HG03060 (cell line): Measurements from ENCODE around the gene TXNDC17.
"Not testable (repeated sequence)": the region's sequence is repeated elsewhere in the genome, so short reads cannot be mapped to it uniquely, and the experiment has no call there.

Experiments
- ATAC-seq: cut with Tn5 transposase; IDR thresholded peaks from one replicate; pipeline ENCODE4 v1.9.1; 2021; ENCODE audit warnings: low read depth, moderate number of reproducible peaks; ENCODE audit not compliant: unreplicated experiment

The TXNDC17 gene

GRCh38 chr17:6640536-6641246 is at the start of gene TXNDC17, which contains the start of gene KIAA0753:
Gene TXNDC17, plus strand, starts transcription at chr17:6641060. Its CDS starts 23 bp downstream, at chr17:6641083.
Gene KIAA0753, minus strand, starts transcription at chr17:6640711. Its CDS starts 5,608 bp downstream, at chr17:6635103.
- no peak for ATAC-seq

GRCh38 chr17:6591599-6592158 is 49.2 kb upstream of the TXNDC17 start:
- ATAC-seq, result no peak

GRCh38 chr17:6592173-6592572 is 48.7 kb upstream of the TXNDC17 start:
- ATAC-seq, result no peak

DNA sequence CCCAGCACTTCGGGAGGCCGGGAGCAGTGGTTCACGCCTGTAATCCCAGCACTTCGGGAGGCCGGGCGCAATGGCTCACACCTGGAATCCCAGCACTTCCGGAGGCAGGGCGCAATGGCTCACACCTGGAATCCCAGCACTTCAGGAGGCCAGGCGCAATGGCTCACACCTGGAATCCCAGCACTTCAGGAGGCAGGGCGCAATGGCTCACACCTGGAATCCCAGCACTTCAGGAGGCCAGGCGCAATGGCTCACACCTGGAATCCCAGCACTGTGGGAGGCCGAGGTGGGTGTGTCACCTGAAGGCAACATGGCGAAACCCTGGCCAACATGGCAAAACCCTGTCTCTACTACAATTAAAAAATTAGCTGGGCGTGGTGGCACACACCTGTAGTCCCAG is 47.5 kb upstream of the TXNDC17 start:
- not testable (repeated sequence) for ATAC-seq

DNA sequence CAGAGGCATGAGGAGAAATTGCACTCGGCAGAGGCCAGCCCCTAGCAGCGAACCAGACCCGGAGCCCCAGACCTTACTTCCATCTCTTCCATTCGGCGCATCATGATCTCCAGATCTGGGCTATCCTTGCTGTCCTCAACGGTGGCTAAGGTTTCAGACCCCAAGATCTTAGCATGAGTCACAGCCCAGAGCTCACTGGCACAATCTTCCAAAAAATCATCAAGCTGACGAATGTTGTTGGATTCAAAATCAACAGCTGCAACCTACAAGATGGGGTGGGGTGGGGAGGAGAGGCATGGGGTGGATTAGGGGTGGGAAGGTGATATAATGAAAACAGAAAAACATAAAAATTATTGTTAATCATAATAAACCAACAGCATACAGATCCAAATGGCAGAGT is 44.8 kb upstream of the TXNDC17 start:
- no peak for ATAC-seq

- ATAC-seq, result no peak
Observed at GRCh38 chr17:6596511-6596910, 44.3 kb upstream of the TXNDC17 start.

- ATAC-seq, result no peak
Observed at GRCh38 chr17:6596941-6597340, 43.9 kb upstream of the TXNDC17 start.

DNA sequence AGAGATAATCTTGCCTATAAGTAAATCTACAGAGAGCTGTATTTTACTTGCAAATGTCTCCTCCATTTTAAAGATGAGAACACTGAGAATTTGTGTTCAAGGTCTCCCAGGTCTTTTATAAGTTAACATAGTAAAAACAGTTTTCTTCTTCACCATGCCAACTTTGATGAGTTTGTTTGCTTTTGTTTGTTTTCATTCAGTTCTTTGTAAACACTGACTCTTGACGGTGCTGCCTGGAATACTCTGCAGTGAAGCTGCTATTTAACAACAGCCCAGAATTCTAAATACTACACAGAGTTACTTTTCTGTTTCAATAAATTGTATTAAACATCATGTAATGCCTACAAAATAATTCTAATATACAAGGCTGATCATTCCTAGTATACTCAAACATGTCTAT is 43.1 kb upstream of the TXNDC17 start:
- ATAC-seq, result no peak

DNA sequence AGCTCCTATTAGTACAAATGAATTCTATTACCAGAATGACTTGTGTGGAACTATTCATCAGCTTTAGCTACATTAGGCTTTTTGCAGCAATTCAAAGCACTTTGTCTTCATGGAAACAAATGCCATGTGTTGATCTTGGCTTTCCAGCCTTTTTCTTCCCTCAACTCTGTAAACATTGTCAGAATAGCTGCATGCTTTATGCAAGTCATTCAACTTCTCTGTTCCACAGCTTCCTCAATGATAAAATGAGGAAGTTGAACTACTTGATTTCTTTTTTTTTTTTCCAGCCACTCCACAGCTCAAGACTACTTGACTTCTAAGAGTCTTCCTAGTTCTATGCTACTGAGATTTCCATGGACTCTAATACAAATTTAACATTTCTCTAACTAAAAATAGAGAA is 41.5 kb upstream of the TXNDC17 start:
- no peak for ATAC-seq

DNA sequence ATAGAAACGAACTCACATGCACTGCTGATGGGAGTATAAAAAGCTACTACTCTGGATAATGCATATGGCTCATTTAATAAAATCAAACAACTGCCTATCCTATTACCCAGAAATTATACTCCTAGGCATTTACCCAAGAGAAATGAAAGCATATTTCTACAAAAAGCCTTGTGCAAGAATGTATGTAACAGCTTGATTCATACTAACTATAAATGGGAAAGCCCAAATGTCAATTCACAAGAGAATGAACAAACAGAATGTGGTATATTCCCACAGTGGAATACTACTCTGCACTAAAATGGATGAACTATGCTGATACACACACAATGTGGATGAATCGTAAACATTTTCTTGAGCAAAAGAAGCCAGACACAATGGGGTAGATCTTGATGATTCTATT is 38.7 kb upstream of the TXNDC17 start:
- no peak for ATAC-seq

DNA sequence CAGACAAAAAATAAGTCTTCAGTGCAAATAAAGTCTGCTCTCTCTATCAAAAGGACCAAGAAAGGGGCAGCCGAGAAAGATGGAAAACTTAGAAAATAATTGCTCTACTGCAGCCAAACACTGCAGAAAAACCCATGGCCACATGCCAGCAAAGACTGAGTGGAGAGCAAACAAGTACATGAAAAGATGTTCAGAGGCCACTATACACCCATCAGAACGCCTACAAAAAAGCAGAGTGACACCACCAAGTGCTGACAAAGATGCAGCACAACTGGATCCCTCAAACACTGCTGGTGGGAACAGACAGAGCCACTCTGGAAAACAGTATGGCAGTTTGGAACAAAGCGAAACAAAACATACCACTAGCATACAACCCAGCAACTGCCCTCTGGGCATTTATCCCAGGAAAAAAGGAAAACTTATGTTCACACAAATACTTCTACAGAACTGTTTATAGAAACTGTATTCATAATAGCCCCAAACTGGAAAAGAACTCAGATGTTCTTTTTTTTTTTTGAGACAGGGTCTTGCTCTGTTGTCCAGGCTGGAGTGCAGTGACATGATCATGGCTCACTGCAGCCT is 37.0 kb upstream of the TXNDC17 start:
- ATAC-seq, result no peak

- no peak for ATAC-seq
Observed at GRCh38 chr17:6605142-6605541, 35.7 kb upstream of the TXNDC17 start.

DNA sequence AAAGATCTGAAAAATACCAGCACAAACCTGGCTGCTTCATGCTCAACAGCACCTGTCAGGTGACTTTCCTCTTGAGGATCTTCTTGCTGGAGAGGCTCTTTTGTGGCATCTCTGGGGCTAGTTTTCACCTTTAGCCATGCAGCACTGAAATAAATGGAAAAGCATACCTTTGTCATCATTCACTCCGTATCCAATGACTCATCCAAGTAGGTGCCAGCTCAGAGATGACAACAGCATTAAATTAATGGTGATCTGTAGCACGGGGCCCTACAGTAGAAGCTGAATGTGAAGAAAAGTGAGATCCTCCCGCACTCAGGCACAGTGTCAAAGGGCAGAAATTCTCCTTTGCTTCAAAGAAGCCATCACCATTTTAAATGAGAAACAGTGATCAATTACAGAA is 32.5 kb upstream of the TXNDC17 start:
- ATAC-seq, result no peak

DNA sequence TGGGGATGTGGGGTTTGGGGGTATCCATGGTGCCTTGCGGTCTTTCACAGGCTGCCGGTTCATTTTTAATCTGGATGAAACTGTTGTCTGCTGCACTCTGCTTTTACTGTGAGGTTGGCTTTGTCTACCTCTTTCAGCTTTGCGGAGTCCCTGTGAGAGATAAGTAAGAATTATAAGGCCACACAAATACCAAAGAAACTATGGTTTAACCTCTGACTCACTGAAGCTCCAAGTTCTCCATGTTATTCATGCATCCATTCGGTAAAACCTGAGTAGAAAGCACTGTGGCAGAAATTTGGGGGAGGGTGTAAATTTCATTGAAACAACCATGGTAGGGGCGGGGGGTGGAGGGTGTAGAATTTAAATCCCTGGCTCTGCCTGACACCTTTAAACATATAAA is 30.8 kb upstream of the TXNDC17 start:
- no peak for ATAC-seq

GRCh38 chr17:6611231-6611630 is 29.6 kb upstream of the TXNDC17 start:
- no peak for ATAC-seq

- ATAC-seq, result no peak
Observed at GRCh38 chr17:6623941-6624340, 16.9 kb upstream of the TXNDC17 start.

DNA sequence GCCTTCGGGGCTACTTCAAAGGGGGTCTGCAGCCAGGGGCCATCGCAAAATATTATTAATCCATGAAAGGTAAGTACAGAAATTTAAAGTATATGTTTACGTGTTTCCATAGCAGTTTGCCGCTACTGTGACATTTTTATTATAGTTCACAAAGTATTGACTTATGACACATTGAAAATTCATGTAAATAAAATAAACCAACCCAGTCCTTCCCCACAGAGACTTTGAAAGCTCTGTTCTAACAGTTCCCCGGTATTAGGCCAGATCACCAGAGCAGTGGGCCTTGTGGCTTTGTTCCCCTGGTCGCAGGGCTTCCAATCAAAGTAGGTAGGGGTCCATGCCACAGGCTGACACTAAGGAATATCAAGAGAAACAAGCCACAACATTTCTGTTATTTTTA is 14.2 kb upstream of the TXNDC17 start:
- ATAC-seq, result no peak

GRCh38 chr17:6627019-6627418 is 13.8 kb upstream of the TXNDC17 start:
- ATAC-seq, result no peak

- no peak for ATAC-seq
Observed at GRCh38 chr17:6630390-6630789, 10.5 kb upstream of the TXNDC17 start.

- no peak for ATAC-seq
Observed at GRCh38 chr17:6632530-6632929, 8.3 kb upstream of the TXNDC17 start.

GRCh38 chr17:6633263-6633662 is 7.6 kb upstream of the TXNDC17 start:
- ATAC-seq, result no peak

GRCh38 chr17:6636105-6636504 is 4.8 kb upstream of the TXNDC17 start:
- no peak for ATAC-seq
